Naive thymus-derived CD4-positive, alpha-beta T cell (primary cell): ENCODE results near the gene CRY1. TPM values are rescaled to one million over a fixed set of nuclear protein-coding genes. Genes with fewer than 3 reads are reported as not detected.

Experiments used
- ATAC-seq: fragments of 150-1000 bp; cut with Tn5 transposase; 2 replicates; pipeline ENCODE4 v1.10.0; 2021; ENCODE audit warnings: mild to moderate bottlenecking, moderate library complexity
- CTCF ChIA-PET: fragments of 350-600 bp; sonication (Branson Sonifier 250); formaldehyde crosslinking; loops from one replicate; lab custom pipeline; 2021; ENCODE audit warnings: antibody characterized with exemption; lab: Charles Lee
- POLR2A ChIA-PET: fragments of 350-600 bp; sonication (Branson Sonifier 250); formaldehyde crosslinking; loops from one replicate; lab custom pipeline; 2021; ENCODE audit warnings: antibody characterized with exemption, inconsistent platforms; lab: Charles Lee
- DNase-seq, 9 donors: peaks; one replicate each; pipeline versions ENCODE4 v3.0.0 to v3.0.0-alpha.2; 2020 to 2022; ENCODE audit warnings: mixed read lengths in 1 of 9
- H3K27ac ChIP-seq: one replicate; pipeline ENCODE4 v1.7.0; 2013; ENCODE audit warnings: mild to moderate bottlenecking, low read depth, low read length, moderate library complexity
- H3K27me3 ChIP-seq, 2 donors: one replicate each; pipeline ENCODE4 v1.7.0; 2013; ENCODE audit warnings: low read length in 2 of 2, mild to moderate bottlenecking in 2 of 2, moderate library complexity in 2 of 2; ENCODE audit not compliant: control insufficient read depth in 2 of 2, insufficient read depth in 2 of 2
- H3K36me3 ChIP-seq, 3 experiments: 1 replicate in 2 of 3; 2 replicates in 1 of 3; pipeline ENCODE4 v1.7.0; 2013; ENCODE audit warnings: low read length in 3 of 3, mild to moderate bottlenecking in 3 of 3, moderate library complexity in 1 of 3; ENCODE audit not compliant: insufficient read depth in 3 of 3, control insufficient read depth in 2 of 3
- H3K4me1 ChIP-seq, 2 donors: one replicate each; pipeline ENCODE4 v1.7.0; 2013; ENCODE audit warnings: low read length in 2 of 2, mild to moderate bottlenecking in 2 of 2, moderate library complexity in 1 of 2; ENCODE audit not compliant: control insufficient read depth in 2 of 2, insufficient read depth in 2 of 2
- H3K4me3 ChIP-seq: 2 replicates; pipeline ENCODE4 v1.7.0; 2013; ENCODE audit warnings: mild to moderate bottlenecking, low read length
- H3K9me3 ChIP-seq, 3 experiments: 1 replicate in 2 of 3; 2 replicates in 1 of 3; pipeline ENCODE4 v1.7.0; 2013; ENCODE audit warnings: low read length in 3 of 3; ENCODE audit not compliant: control insufficient read depth in 2 of 3
- H3K27ac Mint-ChIP-seq, 9 donors: one replicate each; pipeline ENCODE4 v1.8.0; 2020 to 2022; ENCODE audit warnings: mixed read lengths in 9 of 9, mild to moderate bottlenecking in 8 of 9, moderate library complexity in 5 of 9, inconsistent platforms in 2 of 9
- H3K27me3 Mint-ChIP-seq, 5 donors: one replicate each; pipeline ENCODE4 v1.8.0; 2021 to 2022; ENCODE audit warnings: mixed read lengths in 5 of 5, mild to moderate bottlenecking in 1 of 5
- H3K36me3 Mint-ChIP-seq, 5 donors: one replicate each; pipeline ENCODE4 v1.8.0; 2020 to 2022; ENCODE audit warnings: mixed read lengths in 5 of 5, mild to moderate bottlenecking in 3 of 5, inconsistent platforms in 1 of 5
- H3K4me1 Mint-ChIP-seq, 7 donors: one replicate each; pipeline ENCODE4 v1.8.0; 2020 to 2022; ENCODE audit warnings: mixed read lengths in 7 of 7, mild to moderate bottlenecking in 3 of 7, inconsistent platforms in 1 of 7
- H3K4me3 Mint-ChIP-seq, 10 donors: one replicate each; pipeline ENCODE4 v1.8.0; 2020 to 2022; ENCODE audit warnings: mild to moderate bottlenecking in 10 of 10, mixed read lengths in 10 of 10, moderate library complexity in 6 of 10, inconsistent platforms in 2 of 10
- H3K9me3 Mint-ChIP-seq, 11 donors: one replicate each; pipeline ENCODE4 v1.8.0; 2020 to 2022; ENCODE audit warnings: mixed read lengths in 11 of 11, mild to moderate bottlenecking in 4 of 11, inconsistent platforms in 1 of 11, moderate library complexity in 1 of 11
- intact Hi-C, 2 donors: fragments of 100-400 bp; cut with micrococcal nuclease; formaldehyde crosslinking; loops; one replicate each; pipeline ENCODE4 v1.15.1; 2023
- polyA plus RNA-seq, 2 donors: library from polyadenylated mRNA; unstranded; fragments of 300-500 nt; fragmentation: Illumina TruSeq; gene quantifications; one replicate each; pipeline ENCODE4 v1.2.3, GENCODE V29; 2021
- total RNA-seq, 6 experiments: library from RNA in 5 of 6; stranded (reverse) in 5 of 6; gene quantifications; 1 replicate in 5 of 6; 2 replicates in 1 of 6; pipeline ENCODE4 v1.2.3 and lab custom pipeline; 2021 to 2026

Gene CRY1
- total and polyA plus RNA-seq, 7 experiments from 2014 or later: 8.0 to 58.4 (median 32.3) TPM

DNA sequence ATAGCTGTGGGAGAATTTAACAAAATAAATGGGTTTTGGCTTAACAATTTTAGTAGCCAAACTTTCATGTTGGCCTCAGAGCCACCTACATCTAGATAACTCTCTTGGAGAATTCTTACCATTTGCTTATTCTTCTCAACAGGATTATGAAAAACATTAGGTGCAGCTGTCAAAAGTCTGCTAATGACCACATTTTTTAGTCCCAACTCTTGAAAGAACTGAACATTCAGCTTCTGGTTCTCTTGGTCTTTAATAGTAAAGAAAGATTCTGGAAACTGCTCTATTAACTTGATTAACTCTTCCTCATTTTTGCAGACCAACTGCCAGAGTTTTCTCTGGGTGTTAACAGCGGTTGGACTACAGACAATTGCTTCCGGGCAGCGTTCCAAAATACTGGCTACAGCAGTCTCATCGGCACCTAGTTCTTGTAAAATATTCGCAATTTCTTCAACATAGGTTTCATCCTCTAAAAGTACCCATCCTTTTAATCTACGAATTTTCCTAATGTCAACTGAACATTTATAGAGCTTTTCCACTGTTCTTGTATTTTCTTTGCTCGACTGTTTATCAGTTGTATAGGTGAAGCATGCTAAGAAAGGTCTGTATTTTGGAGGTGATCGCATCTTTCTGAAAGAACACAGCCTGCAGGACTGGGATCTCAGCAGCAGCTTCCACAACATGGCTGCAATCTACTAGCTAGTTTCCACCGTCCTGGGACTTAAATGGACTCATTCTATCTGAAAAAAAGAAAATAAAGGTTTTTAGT lies 115.1 kb downstream of the CRY1 start:
- ATAC-seq: no peak
- POLR2A ChIA-PET: interaction anchor here (0.6 to 1.2 kb wide), 3 partner anchors 8 to 22 kb away, joined by 3 read pairs; partner anchors contain the start of genes MTERF2 and TMEM263

DNA sequence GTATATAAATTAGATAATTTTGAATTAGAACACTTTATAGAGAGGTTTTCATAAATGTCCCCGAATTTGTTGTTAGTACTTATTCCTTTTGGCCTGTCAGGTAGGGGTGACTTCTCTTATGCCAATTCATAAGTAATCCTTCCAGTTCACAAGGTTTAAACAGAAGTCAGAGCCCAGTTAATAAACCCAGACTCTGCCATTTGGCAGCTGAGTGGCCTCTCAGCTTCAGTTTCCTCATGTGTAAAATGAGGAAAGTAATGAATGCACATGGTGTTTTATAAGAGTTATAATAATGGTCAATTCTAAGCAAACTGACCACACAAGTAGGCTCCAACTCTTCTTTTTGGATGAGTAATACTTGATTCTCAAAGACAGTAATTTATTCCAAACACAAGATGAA lies 116.7 kb downstream of the CRY1 start:
- no peaks in the 10 kb centered on the region for H3K27me3 ChIP-seq
- Mint-ChIP-seq H3K36me3 (peaks cover 0 to 27% (median 9%) of the 10 kb centered on the region in 5 donors), H3K4me3 (no peak overlapping the region), H3K27ac (peak overlapping the region in 2 of 9 donors; percentile 31 to 65), H3K27me3 (no peaks in the 10 kb centered on the region), H3K9me3 (no peaks in the 10 kb centered on the region), H3K4me1 (peaks cover 0 to 28% (median 10%) of the 10 kb centered on the region in 7 donors)
- no peak overlapping the region for H3K27ac ChIP-seq
- POLR2A ChIA-PET: no interaction called here
- CTCF ChIA-PET: no interaction called here
- no peaks in the 10 kb centered on the region for H3K4me1 ChIP-seq
- H3K4me3 ChIP-seq: no peak overlapping the region
- intact Hi-C loops: no loop called here
- DNase-seq (no peak), ATAC-seq (no peak)
- H3K9me3 ChIP-seq: no peaks in the 10 kb centered on the region
- H3K36me3 ChIP-seq: peaks cover 0 to 5% (median 4%) of the 10 kb centered on the region in 3 experiments

More for the DNA sequence above, 115.1 kb downstream of the CRY1 start:
- H3K4me3 Mint-ChIP-seq: no peak overlapping the region
- H3K36me3 Mint-ChIP-seq: peaks cover 0 to 24% (median 8%) of the 10 kb centered on the region in 5 donors
- Histone ChIP-seq H3K36me3 (no peaks in the 10 kb centered on the region), H3K9me3 (no peaks in the 10 kb centered on the region), H3K27me3 (no peaks in the 10 kb centered on the region), H3K4me3 (no peak overlapping the region), H3K4me1 (no peaks in the 10 kb centered on the region), H3K27ac (no peak overlapping the region)
- peaks cover 0 to 21% (median 9%) of the 10 kb centered on the region in 7 donors for H3K4me1 Mint-ChIP-seq
- H3K27ac Mint-ChIP-seq: peak overlapping the region in 7 of 9 donors; percentile 12 to 80 (median 55)
- intact Hi-C loops: no loop called here
- no peak for DNase-seq
- H3K27me3 Mint-ChIP-seq: no peaks in the 10 kb centered on the region
- no peaks in the 10 kb centered on the region for H3K9me3 Mint-ChIP-seq
- CTCF ChIA-PET: interaction anchor here (0.8 kb wide), 1 partner anchor 9 kb away, joined by 3 read pairs; no protein-coding TSS in a partner anchor

DNA sequence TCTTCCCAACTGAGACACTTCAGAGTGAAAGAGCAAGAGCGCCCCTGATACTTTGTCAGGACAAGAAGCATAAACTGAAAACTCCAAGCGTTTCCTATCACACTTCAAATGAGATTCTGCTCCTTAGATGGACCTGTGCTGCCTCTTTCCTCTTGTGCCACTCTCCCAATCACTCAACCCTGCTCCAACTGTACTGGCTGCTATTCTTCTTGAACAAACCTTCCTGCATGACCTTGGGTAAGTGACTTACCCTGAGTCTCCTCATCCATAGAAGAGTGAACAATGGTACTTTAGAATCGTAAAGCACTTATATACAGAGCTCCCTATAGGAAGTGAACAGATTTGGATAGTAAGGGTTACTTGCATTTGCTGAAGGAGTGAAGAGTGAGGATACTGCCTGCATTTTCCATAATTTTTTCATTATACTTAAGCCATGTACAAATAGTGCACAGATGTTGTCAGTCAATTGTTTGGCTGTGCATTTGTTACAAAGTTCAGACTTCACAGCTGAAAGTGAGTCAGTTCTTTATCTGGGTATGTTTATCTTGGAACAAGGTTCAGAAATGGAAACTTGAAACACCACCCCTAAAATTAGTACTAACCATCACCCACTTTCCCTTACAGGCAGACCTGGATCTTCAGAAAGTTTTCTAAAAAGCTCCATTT lies 117.2 kb downstream of the CRY1 start:
- H3K4me3 ChIP-seq: no peak overlapping the region
- CTCF ChIA-PET: no interaction called here

DNA sequence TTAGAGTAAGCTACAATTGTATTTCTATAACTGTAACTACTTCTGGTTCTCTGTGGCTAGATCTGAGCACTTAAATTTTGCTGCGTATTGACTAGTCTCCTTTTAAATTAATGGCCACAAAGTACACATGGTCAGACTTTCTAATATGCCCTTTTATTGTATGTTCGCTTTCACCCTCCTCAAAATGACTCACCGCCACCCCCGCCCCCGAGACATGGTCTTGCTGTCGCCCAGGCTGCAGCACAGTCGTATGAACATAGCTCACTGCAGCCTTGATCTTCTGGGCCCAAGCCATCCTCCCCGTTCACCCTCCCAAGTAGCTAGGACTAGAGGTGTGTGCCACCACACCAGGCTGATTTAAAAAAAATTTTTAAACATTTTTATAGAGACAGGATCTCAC lies 118.3 kb downstream of the CRY1 start:
- ChIA-PET POLR2A (no interaction called here), CTCF (no interaction called here)
- Histone ChIP-seq H3K9me3 (no peaks in the 10 kb centered on the region), H3K4me1 (no peaks in the 10 kb centered on the region), H3K27ac (no peak overlapping the region), H3K27me3 (no peaks in the 10 kb centered on the region), H3K4me3 (no peak overlapping the region), H3K36me3 (peaks cover 0 to 12% (median 12%) of the 10 kb centered on the region in 3 experiments)
- DNase-seq: no peak
- Mint-ChIP-seq H3K36me3 (peaks cover 6 to 34% (median 14%) of the 10 kb centered on the region in 5 donors), H3K27ac (peak overlapping the region in 3 of 9 donors; percentile 31 to 65 (median 36)), H3K9me3 (no peaks in the 10 kb centered on the region), H3K4me3 (no peak overlapping the region), H3K27me3 (no peaks in the 10 kb centered on the region), H3K4me1 (peaks cover 0 to 35% (median 17%) of the 10 kb centered on the region in 7 donors)
- intact Hi-C loops: no loop called here
- ATAC-seq: no peak

More for the DNA sequence above, 117.2 kb downstream of the CRY1 start:
- no peak overlapping the region for H3K4me3 Mint-ChIP-seq
- POLR2A ChIA-PET: no interaction called here
- no peak for ATAC-seq
- intact Hi-C loops: no loop called here
- peak overlapping the region in 5 of 9 donors; percentile 5 to 60 (median 14) for H3K27ac Mint-ChIP-seq
- Histone ChIP-seq H3K27ac (no peak overlapping the region), H3K9me3 (no peaks in the 10 kb centered on the region), H3K27me3 (no peaks in the 10 kb centered on the region), H3K36me3 (peaks cover 0 to 9% (median 6%) of the 10 kb centered on the region in 3 experiments), H3K4me1 (no peaks in the 10 kb centered on the region)
- DNase-seq: no peak
- no peaks in the 10 kb centered on the region for H3K27me3 Mint-ChIP-seq
- no peaks in the 10 kb centered on the region for H3K9me3 Mint-ChIP-seq
- peaks cover 0 to 30% (median 13%) of the 10 kb centered on the region in 7 donors for H3K4me1 Mint-ChIP-seq
- H3K36me3 Mint-ChIP-seq: peaks cover 2 to 30% (median 11%) of the 10 kb centered on the region in 5 donors

DNA sequence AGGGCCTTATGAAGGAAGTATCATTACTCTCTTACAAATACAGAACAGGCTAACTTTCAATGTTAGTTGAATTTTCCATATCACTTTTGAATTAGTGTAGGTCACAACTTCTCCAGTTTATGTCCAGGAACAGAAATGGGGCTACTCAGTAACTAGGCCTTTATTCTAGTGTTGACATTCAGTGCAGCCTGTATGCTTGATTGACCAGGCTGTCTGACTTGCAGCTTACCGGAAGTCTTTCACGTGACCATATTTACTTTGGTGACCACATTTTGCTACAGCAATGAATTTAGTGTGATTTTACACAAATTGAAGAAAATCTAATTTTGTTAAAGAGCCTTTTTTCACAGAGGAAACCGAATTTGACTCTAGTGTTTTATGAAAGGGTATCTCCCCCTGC lies 118.8 kb downstream of the CRY1 start:
- Histone ChIP-seq H3K4me3 (no peak overlapping the region), H3K27ac (no peak overlapping the region), H3K9me3 (no peaks in the 10 kb centered on the region), H3K36me3 (peaks cover 0 to 12% (median 12%) of the 10 kb centered on the region in 3 experiments), H3K4me1 (no peaks in the 10 kb centered on the region), H3K27me3 (no peaks in the 10 kb centered on the region)
- ATAC-seq (no peak), DNase-seq (no peak)
- ChIA-PET POLR2A (no interaction called here), CTCF (no interaction called here)
- intact Hi-C loops: no loop called here
- Mint-ChIP-seq H3K4me1 (peaks cover 0 to 35% (median 17%) of the 10 kb centered on the region in 7 donors), H3K9me3 (no peaks in the 10 kb centered on the region), H3K27me3 (no peaks in the 10 kb centered on the region), H3K4me3 (no peak overlapping the region), H3K36me3 (peaks cover 7 to 34% (median 14%) of the 10 kb centered on the region in 5 donors), H3K27ac (peak overlapping the region in 5 of 9 donors; percentile 10 to 86 (median 34))

DNA sequence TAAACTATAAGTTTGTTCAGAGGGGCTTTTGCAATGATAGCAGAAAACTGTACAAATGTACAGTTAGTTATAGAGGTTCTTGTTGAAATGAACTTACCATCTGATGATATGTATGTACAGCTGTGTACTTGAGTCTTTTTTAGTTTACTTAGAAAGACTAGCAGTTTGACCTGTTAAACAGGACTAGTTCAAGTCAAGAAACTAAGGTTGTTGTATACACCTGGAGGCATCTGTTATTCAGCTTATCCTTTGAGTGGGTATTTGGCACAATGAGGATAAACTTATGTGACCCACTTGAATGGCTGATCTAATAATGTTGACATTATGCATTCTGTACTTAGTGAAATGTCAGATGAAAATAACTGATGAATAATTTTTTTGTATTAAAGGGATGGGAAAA lies 119.8 kb downstream of the CRY1 start:
- DNase-seq (no peak), ATAC-seq (no peak)
- Histone ChIP-seq H3K27ac (no peak overlapping the region), H3K36me3 (peaks cover 0 to 17% (median 12%) of the 10 kb centered on the region in 3 experiments), H3K4me3 (no peak overlapping the region), H3K9me3 (no peaks in the 10 kb centered on the region), H3K27me3 (no peaks in the 10 kb centered on the region), H3K4me1 (no peaks in the 10 kb centered on the region)
- Mint-ChIP-seq H3K4me3 (no peak overlapping the region), H3K4me1 (peaks cover 0 to 31% (median 17%) of the 10 kb centered on the region in 7 donors), H3K27me3 (no peaks in the 10 kb centered on the region), H3K9me3 (no peaks in the 10 kb centered on the region), H3K36me3 (peaks cover 7 to 38% (median 14%) of the 10 kb centered on the region in 5 donors), H3K27ac (peak overlapping the region in 7 of 9 donors; percentile 12 to 77 (median 31))
- ChIA-PET POLR2A (interaction anchor here (0.7 kb wide), 1 partner anchor 587 kb away, joined by 3 read pairs; no protein-coding TSS in a partner anchor), CTCF (no interaction called here)
- intact Hi-C loops: no loop called here
